Stimulated activated CD8-positive, alpha-beta memory T cell treated with anti-CD3 and anti-CD28 coated beads, Interleukin-2, amount 100 ng/mL, for 1 hour (primary cell): ENCODE measurements around the gene FRAS1.
"Not testable (repeated sequence)": the region's sequence is repeated elsewhere in the genome, so short reads cannot be mapped to it uniquely, and the experiment has no call there.

Experiments
- DNase-seq, 2 donors: peaks; one replicate each; pipeline ENCODE4 v3.0.0-alpha.2; 2020; ENCODE audit warnings: low read depth in 2 of 2

The FRAS1 gene

DNA sequence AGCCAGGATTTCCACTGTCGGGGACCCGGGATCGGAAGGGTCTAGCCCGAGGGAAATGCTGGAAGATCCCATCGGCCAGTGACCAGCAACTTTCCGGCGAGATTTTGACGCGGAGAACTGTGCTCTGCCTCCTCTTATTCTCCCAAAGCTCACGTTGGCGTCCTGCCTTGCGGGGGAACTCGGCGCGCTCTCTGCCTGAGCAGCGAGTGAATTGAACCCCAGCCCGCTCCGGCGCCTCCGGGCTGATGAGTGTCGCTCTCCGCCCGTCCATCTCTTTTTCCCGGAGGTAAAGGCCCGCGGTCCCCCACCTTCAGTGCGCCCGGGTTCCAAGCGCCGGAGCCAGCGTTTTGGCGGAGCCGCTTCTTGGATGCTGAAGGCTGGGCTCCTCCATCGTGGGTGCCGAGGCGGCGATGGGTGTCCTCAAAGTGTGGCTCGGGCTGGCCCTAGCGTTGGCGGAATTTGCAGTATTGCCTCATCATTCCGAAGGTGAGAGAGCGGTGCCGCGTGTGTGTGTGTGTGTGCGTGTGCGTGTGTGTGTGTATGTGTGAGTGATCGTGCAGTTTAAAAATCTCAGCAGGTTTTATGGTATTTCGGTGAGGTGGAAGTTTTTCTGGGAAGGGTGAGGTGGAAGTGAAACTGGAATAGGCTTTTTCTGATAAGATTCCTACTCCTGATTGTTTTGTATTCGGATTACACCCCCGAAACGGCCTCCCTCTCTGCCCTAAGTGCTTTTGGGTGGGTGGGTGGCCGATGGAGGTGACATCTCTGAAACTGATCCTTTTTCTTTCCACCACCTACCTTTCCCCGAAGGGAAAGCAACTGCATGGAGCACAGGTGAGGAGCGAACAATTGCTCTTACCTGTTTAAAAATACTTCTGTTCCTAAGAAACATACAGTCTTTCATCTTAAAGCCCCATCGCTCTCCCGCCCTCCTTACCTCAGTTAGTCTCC, 752 bp downstream of the FRAS1 start:
- no peak for DNase-seq

DNA sequence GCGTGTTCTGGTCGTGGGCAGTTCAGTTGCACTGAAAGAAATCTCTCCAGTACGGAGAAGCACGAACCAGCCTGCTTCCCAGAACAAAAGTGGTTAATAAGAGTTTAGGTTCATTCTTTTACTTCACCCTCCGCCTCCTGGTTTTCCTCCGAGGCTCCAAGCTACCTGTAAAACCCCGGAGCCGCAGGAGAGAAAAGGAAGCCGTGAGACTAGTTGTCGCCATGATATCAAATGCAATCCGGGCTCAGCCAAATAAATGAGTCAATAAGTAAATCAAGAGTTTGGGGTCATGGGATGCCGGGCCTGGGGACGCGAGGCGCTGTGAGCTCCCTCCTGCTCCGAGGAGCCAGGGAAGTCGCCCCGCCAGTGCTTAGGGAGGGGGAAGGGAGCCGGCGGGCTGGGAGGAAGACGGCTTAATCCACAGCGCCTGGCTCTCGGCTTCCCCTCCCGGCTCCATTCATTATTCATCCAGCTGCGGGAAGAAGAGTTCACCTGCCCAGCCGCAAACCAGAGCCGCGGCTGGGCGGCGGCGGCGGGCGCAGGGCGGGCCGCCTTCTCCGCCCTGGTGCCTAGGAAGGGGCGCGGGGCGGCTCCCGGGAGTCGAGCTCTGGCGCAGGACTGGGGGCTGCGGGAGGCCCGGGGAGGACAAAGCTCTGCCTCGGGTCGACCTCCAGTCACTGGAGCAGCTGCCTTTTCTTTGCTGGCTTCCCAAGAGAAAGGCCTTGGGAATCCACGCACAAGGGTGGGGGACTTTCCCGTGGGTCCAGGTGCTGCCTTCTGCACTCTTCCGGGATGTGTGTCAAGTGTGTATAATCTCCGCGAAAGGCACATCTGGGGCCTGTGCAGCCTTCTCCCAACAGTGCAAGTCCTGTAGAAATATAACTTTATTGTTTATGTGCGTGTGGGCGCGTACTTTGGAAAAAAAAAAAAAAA, 1.7 kb downstream of the FRAS1 start:
- DNase-seq, result no peak

DNA sequence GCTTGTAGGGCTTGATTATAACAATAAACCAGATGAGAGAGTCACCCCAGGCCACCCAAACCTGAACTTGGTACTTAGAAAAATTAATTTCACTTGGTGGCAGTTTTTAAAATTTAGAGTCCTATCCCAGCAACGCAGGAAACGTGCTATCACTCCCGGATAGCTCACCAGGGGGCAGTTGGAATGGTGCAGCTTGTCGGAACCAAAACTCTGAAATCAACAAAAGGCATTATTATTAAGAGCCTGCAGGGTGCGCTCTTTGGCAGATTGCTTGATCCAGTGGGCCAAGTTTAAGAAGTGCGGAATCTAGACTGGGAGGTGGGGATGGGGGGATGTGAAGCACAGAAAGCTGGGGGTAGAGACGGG, 2.4 kb downstream of the FRAS1 start:
- no peak for DNase-seq

DNA sequence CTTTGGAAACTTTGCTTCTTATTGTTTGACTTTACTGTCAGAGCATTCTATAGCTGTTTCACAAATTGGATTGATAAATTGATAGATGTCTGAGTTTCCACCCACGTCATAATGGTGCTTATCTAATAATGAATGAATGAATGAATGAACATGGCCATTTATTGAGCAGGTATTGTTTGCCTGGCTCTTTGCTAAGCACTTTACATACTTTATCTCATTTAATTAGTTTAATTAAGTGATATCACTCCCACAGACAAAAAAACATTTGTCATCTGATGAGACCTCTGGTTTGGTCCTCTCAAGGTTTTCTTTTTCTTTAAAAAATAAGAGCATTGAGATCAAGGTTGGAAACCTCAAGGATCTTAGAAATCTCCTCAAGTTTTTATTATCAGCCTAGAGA, 2.8 kb downstream of the FRAS1 start:
- no peak for DNase-seq

DNA sequence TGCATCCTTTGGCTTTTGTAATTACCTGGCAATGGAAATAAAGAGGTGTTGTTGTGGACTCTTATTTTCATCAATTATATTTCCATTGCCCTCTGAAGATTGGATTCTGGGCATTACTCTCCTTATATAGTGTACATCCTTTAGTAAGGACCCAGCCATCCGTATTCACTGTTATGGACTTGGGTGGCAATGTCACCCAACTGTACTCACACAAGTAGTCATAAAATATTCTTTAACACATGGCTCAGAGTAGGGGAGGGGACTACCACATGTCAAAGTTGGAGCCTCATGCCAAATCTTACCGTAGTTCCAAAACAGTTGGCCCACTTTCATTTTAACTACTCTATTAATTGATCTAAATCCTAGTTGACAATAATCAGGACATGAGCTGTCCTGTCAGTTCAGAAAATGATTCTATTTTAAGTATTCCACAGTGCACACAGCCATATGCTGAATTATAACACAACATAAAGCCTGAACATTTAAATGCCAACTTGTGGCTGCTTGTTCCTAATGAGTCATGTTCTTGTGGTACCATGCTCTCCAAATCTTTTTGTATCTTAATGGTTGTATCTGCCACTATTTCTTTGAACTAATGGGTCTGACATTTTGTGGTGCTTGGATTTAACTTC, 4.9 kb downstream of the FRAS1 start:
- DNase-seq, result no peak

DNA sequence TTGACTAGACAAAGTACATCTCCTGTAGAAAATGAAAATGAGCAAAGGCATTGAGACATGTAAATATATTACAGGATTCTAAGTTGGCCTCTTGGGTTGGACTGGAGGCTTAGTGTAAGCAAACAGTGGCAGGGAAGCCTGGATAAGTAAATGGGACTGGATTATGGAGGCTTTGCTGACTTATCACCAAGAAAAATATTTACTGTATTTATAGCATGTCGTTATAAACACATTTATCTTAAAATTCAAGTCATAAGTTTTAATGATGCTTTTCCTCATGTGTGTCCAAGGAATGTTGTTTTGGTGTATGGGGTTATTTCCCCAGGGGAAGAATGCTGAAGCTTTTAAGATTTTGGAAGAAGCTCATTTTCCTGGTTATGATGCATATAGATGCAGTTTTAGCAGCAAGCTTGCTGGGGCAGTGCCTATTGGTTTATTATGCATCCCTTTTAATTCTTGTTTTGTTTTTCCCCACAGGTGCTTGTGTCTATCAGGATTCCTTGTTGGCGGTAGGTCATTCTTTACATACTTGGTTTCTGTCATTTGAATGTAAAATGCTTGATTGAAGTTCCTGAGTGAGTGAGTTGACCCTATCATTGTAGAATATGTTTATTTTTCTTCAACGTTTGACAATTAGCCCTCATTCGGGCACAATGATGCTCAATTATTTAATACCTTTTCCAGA, 8.5 kb downstream of the FRAS1 start:
- DNase-seq, result no peak

DNA sequence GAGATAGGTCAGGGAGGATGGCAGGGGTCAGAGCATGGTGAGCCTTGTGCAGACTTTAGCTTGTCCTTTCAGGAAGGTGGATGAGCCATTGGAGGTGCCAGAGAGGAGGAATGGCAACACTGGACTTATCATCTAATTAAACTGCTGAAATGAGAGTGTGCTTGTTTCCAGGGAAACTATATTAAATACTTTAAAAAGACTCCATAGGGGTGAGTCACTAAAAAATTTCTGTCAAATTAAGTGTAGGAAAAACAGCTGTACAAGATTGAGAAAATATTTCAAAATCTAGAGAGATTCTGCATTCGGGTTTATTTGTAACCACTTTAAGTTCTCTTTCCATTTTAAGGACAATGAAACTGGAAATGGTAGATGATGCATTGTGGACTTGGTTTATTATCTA, 11.4 kb downstream of the FRAS1 start:
- no peak for DNase-seq

DNA sequence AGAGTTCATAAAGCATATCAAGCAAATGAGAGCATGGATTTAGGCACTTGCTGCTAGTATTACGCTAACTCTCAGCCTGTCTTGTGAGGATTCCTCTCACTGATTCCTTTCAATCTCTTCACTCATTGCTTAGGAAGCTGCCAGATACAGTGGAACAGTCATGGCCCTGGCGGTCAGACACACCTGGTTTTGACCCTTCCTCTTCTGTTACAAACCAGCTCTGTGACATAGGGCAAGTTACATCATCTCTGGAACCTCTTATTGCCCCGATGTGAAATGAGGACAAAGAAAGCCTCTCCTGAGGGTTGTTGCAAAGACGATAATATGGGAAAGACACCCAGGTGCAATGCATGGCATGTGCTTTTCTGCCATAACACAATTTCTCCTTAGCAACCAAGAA, 12.2 kb downstream of the FRAS1 start:
- no peak for DNase-seq

DNA sequence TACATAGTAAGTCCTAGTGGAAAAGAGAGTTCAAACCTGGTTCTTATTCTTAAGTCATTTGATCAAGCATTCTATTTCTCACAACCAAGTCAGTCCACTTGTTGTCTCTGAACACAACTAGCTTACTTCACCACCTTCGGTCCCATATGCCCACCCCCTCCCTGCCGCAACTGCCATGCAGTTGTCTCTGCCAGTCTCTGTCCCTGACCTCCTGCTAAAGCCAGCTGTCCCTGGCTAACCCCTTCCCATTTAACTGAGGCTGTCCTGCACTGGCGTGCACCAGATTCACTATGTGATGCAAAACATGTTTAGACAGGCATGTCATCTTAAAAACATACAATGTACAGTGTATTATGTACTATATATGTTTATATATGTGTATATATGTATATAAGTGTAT, 12.7 kb downstream of the FRAS1 start:
- DNase-seq, result no peak

DNA sequence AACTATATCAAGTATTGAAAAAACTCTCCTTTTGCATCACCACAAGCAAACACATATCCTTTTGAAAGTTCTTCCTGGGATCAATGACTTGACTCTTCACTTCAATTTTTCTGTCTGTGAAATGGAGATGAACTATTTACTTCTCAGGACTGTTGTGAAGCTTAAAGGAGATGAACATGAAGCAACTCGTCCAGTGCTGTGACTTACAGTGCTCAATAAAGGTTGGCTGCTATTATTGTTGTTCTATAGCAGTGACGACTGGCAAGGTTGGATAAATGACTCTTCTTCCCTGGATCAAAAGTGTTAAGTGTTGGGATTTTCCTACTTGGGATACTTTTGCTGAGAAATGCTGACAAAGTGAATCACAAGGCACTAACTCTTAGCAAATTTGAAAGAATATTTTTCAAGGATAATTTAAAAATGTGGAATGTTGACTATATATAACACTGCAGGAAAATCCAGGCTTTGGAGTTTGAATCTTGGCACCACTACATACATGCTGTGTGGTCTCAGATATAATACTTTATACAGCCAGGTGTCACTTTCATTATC, 13.7 kb downstream of the FRAS1 start:
- no peak for DNase-seq

DNA sequence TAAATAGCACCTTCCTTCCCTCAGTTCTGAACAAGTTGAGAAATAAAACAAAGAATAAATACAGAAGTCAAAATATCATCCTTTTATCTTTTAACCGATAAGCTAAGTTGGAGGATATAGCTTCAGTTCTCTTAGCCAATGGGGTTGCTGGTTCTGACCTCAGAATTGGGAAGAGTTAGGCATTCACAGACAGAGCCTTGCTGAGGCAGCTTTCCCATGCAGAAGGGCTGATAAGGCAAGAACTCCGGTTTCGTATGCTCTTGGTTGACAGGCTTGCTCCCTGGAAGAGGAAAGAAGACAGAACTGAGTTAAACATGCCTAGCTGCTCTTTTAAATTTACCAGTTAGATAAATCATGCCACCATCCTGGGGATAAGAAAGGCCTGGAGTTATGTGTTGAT, 17.6 kb downstream of the FRAS1 start:
- DNase-seq, result no peak

DNA sequence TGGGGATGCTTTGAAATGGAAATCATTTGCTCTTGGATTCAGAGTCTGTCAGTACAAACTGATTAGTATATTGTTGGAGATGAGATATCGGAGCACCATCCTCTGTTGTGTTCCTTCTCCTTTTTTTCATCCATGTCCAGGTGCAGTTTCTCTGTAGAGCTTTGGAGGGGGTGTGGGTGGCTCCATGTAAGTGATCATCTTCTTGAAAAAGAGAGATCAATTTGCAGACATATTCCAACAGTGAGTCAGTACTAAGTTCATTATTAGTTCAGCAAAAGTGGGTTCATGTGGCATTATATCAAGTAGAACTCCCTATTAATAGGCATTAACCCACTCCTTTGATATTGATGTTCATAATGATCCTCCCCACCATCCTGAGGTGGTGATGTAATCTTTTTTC, 18.9 kb downstream of the FRAS1 start:
- DNase-seq, result no peak

DNA sequence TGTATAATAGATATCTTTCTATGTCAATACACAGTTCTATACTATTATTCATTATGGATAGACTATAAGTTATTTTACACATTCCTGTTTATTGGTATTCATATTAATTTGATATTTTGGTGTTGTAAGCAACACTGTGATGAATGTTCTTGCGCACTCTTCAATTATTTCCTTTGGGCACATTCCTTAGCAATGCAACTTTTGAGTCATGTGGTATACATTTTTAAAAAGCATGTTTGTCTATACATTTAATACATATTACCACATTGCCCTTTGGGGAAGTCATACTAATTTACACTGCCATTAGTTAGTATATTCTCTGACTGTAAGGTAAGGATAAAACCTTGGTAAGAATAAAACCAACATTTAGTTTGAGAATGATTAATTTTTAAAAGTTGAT, 21.0 kb downstream of the FRAS1 start:
- no peak for DNase-seq

DNA sequence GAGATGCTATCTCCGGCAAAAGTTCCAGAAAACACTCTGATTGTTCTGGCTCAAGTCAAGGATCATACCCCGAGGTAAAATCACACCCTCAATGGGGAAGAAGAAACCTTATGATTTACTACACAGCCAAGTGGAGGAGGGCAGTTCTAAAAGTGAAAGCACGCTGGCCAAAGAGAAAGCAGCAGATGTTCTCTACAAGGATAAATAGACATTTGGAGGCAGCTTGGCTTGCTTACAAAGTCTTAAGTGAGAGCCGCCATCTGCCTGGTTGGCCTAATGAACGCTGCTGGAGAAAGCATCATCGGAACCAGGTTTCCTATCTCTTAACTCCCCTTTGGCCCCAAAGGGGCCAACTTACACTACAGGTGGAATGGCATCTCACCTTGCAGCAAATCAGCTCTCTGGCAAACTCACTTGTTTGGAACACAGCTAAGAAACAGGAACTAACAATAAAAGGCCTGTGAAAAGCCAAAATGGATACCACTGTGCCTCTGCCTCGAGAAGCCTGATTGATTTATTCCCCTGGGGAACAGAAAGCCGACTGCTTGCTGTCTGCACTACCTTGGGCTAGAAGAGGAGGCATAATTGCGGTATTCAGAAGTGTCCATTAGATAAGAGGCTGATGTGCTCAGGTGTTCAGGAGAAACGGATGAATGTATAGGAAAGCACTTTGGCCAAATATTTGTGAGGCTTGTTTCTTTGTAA, 22.8 kb downstream of the FRAS1 start:
- DNase-seq, result no peak

DNA sequence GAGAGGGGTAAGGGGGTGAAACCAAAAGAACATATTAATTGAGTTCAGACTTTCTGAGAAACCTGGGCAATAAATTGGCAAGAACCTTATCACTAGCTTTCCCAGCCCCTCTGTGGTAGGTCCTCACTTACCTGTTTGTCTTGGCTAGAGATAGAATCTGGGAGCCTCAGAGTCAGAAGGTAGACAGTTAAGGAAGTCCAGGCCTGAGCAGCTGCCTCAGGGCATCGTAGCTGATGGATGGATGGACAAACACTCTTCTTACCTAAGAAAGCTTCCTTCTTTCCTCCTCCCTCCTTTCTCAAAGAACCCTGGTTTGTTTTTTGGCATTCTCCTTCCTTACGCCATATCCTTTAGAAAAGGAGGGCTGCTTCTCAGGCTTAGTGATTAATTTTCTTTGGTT, 24.4 kb downstream of the FRAS1 start:
- DNase-seq, result no peak

DNA sequence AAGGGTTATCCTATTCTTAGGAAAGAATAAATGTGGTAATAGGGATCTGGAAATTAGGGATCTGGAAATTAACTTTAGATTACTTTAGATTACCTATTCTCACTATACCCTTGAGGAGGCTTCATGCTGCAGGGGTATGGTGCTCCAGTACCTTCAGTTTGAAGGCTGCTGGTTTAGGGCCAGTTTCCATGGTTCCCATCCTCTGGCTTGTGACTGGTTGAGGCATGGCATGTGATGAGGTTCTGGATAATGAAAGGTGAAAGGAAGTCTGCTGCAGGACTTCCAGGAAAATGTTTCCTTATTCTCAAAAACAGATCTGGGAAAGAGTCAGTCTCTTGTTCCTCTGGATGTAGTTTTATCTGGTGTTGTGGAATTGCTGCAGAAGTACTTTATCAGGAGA, 25.9 kb downstream of the FRAS1 start:
- DNase-seq, result no peak

DNA sequence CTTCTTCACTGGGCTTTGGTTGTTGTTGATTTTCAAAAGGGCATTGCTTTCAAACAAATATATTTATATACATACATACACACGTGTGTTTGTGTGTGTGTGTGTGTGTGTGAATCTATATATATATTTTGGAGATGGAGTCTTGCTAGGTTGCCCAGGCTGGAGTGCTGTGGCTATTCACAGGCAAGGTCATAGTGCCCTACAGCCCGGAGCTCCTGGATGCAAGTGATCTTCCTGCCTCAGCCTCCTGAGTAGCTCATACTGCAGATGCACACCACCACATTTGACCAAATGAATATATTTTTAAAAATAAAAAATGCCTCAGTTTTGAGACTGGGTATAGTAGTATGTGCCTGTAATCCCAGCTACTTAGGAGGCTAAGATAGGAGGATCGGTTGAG, 34.4 kb downstream of the FRAS1 start:
- no peak for DNase-seq

DNA sequence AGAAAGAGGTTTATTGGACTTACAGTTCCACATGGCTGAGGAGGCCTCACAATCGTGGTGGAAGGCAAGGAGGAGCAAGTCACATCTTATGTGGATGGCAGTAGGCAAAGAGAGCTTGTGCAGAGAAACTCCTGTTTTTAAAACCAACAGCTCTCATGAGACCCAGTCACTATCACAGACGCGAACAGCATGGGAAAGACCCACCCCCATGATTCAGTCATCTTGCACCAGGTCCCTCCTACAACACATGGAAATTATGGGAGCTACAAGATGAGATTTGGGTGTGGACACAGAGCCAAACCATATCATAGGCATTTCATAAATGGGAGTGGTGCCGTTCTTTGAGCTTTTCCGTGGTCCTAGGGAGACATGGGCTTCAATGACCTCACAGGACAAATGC, 35.2 kb downstream of the FRAS1 start:
- DNase-seq, result not testable (repeated sequence)

DNA sequence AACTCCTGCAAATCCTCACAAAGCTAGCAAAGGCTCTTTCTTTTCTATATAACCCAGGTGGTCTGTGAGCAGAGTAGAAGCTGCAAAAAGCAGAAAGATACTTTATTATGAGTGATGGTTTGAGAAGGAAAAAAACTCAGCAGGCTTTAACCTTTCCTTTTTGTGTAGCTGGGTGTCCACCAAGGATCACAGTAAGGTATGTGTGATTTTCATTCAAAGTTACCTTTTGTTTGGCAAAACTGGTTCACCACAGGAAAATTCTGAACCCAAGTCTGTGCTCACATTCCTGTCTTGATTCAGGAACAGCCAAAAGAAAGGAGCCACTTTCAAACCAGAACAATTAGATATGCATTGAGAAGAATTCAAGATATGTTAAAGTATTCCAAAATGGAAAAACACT, 35.7 kb downstream of the FRAS1 start:
- DNase-seq, result no peak

DNA sequence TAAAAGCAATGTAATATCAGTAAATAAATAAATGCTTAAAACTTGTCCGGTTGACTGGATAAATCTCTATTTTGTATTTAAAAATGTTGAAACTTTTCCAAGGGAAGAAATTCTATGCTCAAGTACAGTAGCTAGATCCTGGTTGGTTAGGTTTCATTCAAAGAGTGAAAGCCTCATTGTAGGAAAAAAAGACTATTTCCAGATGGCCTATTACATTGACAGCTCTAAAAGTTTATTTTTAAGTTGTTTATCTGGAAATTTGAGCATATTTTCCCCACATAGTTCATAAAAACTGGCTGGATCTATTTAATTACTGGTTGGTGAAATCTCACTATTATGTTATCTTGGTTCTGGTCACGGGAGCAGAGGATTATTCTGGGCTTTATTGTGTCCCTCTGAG, 38.0 kb downstream of the FRAS1 start:
- DNase-seq, result no peak

DNA sequence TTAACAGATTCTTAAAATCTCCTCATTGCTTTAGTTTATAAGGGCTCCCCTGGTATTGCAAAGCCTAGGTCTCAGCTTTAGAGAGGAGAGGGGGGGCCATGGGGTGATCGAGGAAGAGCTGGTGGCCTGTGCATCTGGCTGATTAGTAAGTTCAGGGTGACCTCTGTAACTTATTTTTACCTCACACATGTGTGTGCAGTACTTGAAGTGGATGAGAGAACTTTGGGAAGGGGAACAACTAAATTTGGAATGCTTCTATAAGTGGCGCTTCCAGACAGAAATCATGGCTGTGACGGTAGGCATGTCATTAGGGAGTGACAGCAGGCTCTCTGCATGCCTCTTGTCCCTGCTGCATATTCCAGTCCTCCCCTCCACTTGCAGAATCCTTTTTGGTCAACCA, 41.9 kb downstream of the FRAS1 start:
- no peak for DNase-seq
